OCI-LY7 (cell line): ENCODE data around the gene NFKB1.

Experiments
- CTCF ChIP-seq: fragments of 200-600 bp; sonication (generic); conservative IDR thresholded peaks from 2 replicates; pipeline ENCODE4 v1.5.1; 2014; ENCODE audit warnings: mild to moderate bottlenecking, antibody characterized with exemption, low read length, moderate library complexity, mixed read lengths
- EZH2phosphoT487 ChIP-seq: fragments of 200-600 bp; sonication (generic); IDR thresholded peaks from 2 replicates; pipeline ENCODE4 v1.6.1; 2018; ENCODE audit warnings: low read depth, borderline replicate concordance, mild to moderate bottlenecking, mixed run types, antibody characterized with exemption, low read length, moderate library complexity, mixed read lengths

- TF ChIP-seq CTCF: no peak
- no peak for TF ChIP-seq EZH2phosphoT487
Measured at GRCh38 chr4:102521570-102521969, 20.4 kb downstream of the NFKB1 start.
